Suprapubic skin (tissue), 4 donors: Measurements from ENCODE around the gene TPD52L1. TPM values are rescaled to one million over a fixed set of nuclear protein-coding genes. Genes with fewer than 3 reads are reported as not detected.

Source experiments
- DNase-seq, 2 donors: peaks; one replicate each; pipeline ENCODE4 v3.0.0-alpha.2; 2019; ENCODE audit warnings: low spot score in 2 of 2
- H3K27ac ChIP-seq: fragments of 200-600 bp; sonication (generic); one replicate; pipeline ENCODE4 v1.5.1; 2019
- H3K27me3 ChIP-seq: fragments of 200-600 bp; sonication (generic); one replicate; pipeline ENCODE4 v1.5.1; 2019
- H3K36me3 ChIP-seq: fragments of 200-600 bp; sonication (generic); one replicate; pipeline ENCODE4 v1.5.1; 2019
- H3K4me1 ChIP-seq: fragments of 200-600 bp; sonication (generic); one replicate; pipeline ENCODE4 v1.5.1; 2019
- H3K4me3 ChIP-seq: fragments of 200-600 bp; sonication (generic); one replicate; pipeline ENCODE4 v1.5.1; 2019; ENCODE audit warnings: mild to moderate bottlenecking
- H3K9me3 ChIP-seq: fragments of 200-600 bp; sonication (generic); one replicate; pipeline ENCODE4 v1.5.1; 2019
- EP300 ChIP-seq: sonication (generic); formaldehyde crosslinking; IDR thresholded peaks from one replicate; pipeline ENCODE4 v1.6.1; 2017; ENCODE audit warnings: antibody characterized with exemption
- POLR2A ChIP-seq, 2 donors: fragments of 450-650 bp; IDR thresholded peaks; one replicate each; pipeline ENCODE4 v1.6.1; 2017; ENCODE audit warnings: antibody characterized with exemption in 2 of 2, mild to moderate bottlenecking in 2 of 2, moderate library complexity in 2 of 2
- POLR2AphosphoS5 ChIP-seq, 3 donors: sonication (generic); formaldehyde crosslinking; IDR thresholded peaks; one replicate each; pipeline ENCODE4 v1.6.1; 2017; ENCODE audit warnings: antibody characterized with exemption in 3 of 3
- WGBS: methylation state at CpG from one replicate; pipeline ENCODE4 v1.1.5; 2018; 5-methylcytosine and 5-hydroxymethylcytosine counted together
- total RNA-seq, 4 donors: library from RNA; depleted of rRNA; stranded (reverse); fragments of >200 nt; gene quantifications; one replicate each; pipeline ENCODE4 v1.1.0, GENCODE V29; 2016
- TF ChIP-seq, protein P1 (sequence below), 2 donors: fragments of 200-600 bp in 1 of 2; fragments of 450-650 bp in 1 of 2; sonication (generic) in 1 of 2; IDR thresholded peaks; one replicate each; pipeline ENCODE4 v1.5.1; 2016 to 2019; ENCODE audit warnings: antibody characterized with exemption in 2 of 2, mild to moderate bottlenecking in 1 of 2, moderate library complexity in 1 of 2

Gene TPD52L1
- total RNA-seq, 4 donors from 2014 or later: 146 to 202 (median 190) TPM

DNA sequence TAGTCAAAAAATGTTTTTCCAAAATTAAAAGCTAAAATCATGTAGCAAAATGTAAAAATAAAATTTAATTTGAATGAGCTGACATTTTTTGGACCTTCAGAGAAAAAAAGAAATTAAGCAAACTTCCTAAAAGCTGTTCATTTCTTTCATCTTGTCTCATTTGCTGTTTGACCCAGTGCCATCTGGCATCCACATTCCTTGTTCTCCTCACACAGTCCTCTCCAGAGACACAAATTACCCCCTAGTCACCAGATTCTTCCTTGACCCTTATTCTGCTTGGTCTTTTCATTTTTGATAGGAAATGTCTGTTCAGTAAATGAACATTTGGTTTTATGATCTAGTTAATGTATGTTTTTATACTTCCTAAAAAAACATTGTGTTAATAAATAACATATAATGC, 93.0 kb downstream of the TPD52L1 start:
- H3K36me3 ChIP-seq: no peaks in the 10 kb centered on the region
- H3K27ac ChIP-seq: no peak overlapping the region
- TF ChIP-seq POLR2AphosphoS5 (IDR thresholded peaks at IDR 0.05) (no peak), POLR2A (IDR thresholded peaks at IDR 0.05) (no peak), EP300 (no peak)
- TF ChIP-seq, protein P1, sequence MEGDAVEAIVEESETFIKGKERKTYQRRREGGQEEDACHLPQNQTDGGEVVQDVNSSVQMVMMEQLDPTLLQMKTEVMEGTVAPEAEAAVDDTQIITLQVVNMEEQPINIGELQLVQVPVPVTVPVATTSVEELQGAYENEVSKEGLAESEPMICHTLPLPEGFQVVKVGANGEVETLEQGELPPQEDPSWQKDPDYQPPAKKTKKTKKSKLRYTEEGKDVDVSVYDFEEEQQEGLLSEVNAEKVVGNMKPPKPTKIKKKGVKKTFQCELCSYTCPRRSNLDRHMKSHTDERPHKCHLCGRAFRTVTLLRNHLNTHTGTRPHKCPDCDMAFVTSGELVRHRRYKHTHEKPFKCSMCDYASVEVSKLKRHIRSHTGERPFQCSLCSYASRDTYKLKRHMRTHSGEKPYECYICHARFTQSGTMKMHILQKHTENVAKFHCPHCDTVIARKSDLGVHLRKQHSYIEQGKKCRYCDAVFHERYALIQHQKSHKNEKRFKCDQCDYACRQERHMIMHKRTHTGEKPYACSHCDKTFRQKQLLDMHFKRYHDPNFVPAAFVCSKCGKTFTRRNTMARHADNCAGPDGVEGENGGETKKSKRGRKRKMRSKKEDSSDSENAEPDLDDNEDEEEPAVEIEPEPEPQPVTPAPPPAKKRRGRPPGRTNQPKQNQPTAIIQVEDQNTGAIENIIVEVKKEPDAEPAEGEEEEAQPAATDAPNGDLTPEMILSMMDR (IDR thresholded peaks at IDR 0.05): no peak
- no peaks in the 10 kb centered on the region for H3K27me3 ChIP-seq
- no peak overlapping the region for H3K4me3 ChIP-seq
- no peak for DNase-seq
- H3K9me3 ChIP-seq: no peaks in the 10 kb centered on the region
- peaks cover 20% of the 10 kb centered on the region for H3K4me1 ChIP-seq

DNA sequence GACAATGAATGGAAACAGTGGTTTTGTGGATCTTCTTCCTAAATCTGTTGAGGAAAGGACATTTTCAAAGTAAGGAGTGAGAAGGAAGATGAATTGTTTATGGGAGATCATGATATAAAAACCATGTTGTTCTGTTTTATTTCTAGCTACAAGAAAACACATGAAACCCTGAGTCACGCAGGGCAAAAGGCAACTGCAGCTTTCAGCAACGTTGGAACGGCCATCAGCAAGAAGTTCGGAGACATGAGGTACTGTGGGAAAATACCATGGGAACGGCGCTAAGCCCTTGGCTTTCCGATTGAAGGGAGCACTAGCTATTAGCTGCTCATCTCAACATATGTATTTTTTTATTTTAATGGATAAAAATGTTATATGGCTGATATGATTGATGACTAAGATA, 94.6 kb downstream of the TPD52L1 start:
- WGBS: 78% methylated on average over 7 of the region's 7 CpGs
- H3K27ac ChIP-seq: no peak overlapping the region
- no peak overlapping the region for H3K4me3 ChIP-seq
- no peaks in the 10 kb centered on the region for H3K9me3 ChIP-seq
- peaks cover 20% of the 10 kb centered on the region for H3K4me1 ChIP-seq
- no peaks in the 10 kb centered on the region for H3K27me3 ChIP-seq
- TF ChIP-seq POLR2A (IDR thresholded peaks at IDR 0.05): no peak
- no peak for TF ChIP-seq EP300
- no peaks in the 10 kb centered on the region for H3K36me3 ChIP-seq
- DNase-seq: no peak

DNA sequence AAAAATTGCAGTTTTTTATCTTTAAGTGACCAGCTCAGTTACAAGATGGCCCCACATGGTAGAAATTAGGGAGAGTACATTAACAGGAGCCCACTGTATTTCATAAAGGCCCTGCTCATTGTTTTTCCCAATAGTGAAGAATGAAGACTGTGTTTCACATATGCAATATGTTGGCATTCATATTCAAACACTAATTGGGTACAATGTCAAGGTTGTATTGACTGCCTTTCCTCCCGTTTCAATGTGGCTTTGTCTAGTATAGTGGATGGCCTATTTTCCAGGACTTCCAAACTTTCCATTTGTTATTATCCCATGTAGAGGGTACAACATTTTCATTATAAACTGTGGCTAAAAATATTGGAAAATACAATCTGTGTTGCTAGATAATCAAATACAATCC, 96.9 kb downstream of the TPD52L1 start:
- Histone ChIP-seq H3K27me3 (no peaks in the 10 kb centered on the region), H3K9me3 (no peaks in the 10 kb centered on the region), H3K36me3 (no peaks in the 10 kb centered on the region), H3K4me1 (peaks cover 12% of the 10 kb centered on the region), H3K27ac (no peak overlapping the region), H3K4me3 (no peak overlapping the region)
- DNase-seq: no peak
- TF ChIP-seq POLR2A (IDR thresholded peaks at IDR 0.05): no peak
- no peak for TF ChIP-seq POLR2AphosphoS5 (IDR thresholded peaks at IDR 0.05)
- TF ChIP-seq, protein P1 (IDR thresholded peaks at IDR 0.05): no peak
- no peak for TF ChIP-seq EP300
- 60% methylated on average over 1 of the region's 1 CpG for WGBS

DNA sequence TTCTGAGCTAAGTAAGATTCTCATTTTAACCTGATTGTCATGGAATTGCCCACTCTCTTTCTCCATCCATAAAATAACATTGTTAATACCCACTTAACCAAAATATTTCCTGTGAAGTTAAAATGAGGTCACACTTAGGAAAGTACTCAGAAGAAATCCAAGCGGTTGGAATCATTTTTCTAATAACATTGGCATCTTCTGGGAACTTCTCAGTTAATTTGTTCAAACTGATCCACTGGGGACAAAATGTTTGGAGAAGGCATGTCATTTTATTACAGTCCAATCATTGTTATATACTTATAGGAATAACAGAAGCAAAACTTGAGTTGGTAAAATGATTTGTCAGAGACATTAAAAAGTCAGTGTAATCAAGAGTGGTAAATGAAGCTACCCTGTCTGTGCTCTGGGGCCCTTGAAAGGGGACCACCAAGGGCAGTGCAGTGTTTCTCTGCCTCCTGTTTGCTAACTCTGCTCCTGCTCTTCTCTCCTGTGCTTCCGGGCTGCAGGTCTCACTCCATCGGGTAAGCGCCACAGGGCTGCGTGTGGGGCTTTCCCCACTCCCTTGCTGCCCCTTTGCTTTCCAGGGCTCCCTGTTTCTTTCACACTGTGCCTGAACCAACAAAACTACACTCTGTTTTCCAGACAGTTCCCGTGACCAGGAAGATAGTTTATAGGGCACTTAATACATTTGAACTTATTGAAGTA, 98.1 kb downstream of the TPD52L1 start:
- Histone ChIP-seq H3K9me3 (no peaks in the 10 kb centered on the region), H3K4me1 (peaks cover 2% of the 10 kb centered on the region), H3K4me3 (no peak overlapping the region), H3K36me3 (no peaks in the 10 kb centered on the region), H3K27ac (no peak overlapping the region), H3K27me3 (no peaks in the 10 kb centered on the region)
- 61% methylated on average over 6 of the region's 6 CpGs for WGBS
- TF ChIP-seq POLR2AphosphoS5 (IDR thresholded peaks at IDR 0.05) (no peak), POLR2A (IDR thresholded peaks at IDR 0.05) (no peak), EP300 (no peak)
- TF ChIP-seq, protein P1 (IDR thresholded peaks at IDR 0.05): no peak
- DNase-seq: no peak

DNA sequence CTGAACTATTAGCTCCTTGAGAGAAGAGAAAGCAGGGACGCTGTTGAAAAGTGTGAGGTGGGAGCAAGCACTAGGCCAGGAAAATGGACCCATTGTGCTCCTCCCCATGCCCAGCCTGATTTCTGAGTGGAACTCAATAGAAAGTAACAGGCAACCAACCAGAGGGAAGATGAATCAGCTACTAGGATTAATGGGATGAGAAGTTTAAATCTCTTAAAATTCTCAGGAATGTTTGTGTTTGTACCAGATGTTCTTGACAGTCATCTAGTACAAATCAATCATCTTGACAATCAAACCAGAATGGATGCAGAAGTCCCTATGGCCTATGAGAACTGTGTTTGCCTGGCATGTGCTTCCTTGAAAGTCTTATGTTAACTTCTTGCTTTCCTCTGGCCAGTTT, 99.3 kb downstream of the TPD52L1 start:
- no peak for DNase-seq
- TF ChIP-seq POLR2AphosphoS5 (IDR thresholded peaks at IDR 0.05) (no peak), EP300 (no peak), POLR2A (IDR thresholded peaks at IDR 0.05) (no peak)
- TF ChIP-seq, protein P1 (IDR thresholded peaks at IDR 0.05): no peak
- WGBS: 82% methylated on average over 1 of the region's 1 CpG
- Histone ChIP-seq H3K36me3 (no peaks in the 10 kb centered on the region), H3K4me3 (no peak overlapping the region), H3K27ac (no peak overlapping the region), H3K9me3 (no peaks in the 10 kb centered on the region), H3K27me3 (no peaks in the 10 kb centered on the region), H3K4me1 (no peaks in the 10 kb centered on the region)

DNA sequence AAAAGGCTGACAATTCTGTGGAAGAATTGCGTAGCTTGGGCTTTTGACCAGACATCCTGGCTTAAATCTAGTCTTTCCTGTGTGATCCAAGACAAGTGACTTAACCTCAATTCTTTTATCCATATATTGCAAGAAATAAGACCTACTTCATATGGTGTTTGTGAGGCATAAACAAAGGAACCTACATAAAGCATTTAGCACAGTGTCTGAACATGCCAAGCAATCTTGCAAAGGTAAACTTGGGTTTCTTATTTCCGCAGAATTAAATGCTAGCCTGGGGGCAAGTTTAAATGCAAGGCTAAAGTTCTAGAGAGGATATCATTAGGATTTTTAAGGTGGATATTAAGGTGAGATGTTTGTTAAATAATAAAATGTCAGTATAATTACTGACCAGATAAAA, 100.3 kb downstream of the TPD52L1 start:
- Histone ChIP-seq H3K36me3 (no peaks in the 10 kb centered on the region), H3K27me3 (no peaks in the 10 kb centered on the region), H3K4me3 (no peak overlapping the region), H3K27ac (no peak overlapping the region), H3K4me1 (peaks cover 4% of the 10 kb centered on the region), H3K9me3 (no peaks in the 10 kb centered on the region)
- DNase-seq: no peak
- TF ChIP-seq, protein P1 (IDR thresholded peaks at IDR 0.05): no peak
- TF ChIP-seq POLR2AphosphoS5 (IDR thresholded peaks at IDR 0.05) (no peak), EP300 (no peak), POLR2A (IDR thresholded peaks at IDR 0.05) (no peak)
- 68% methylated on average over 2 of the region's 2 CpGs for WGBS
